Peyer's patch (tissue), 4 donors: ENCODE results near the gene GSTT2B. TPM values are rescaled to one million over a fixed set of nuclear protein-coding genes. Genes with fewer than 3 reads are reported as not detected.
A peak's percentile ranks its signal among the peaks of the same experiment; 100 is the strongest.
"Not testable (repeated sequence)": the region's sequence is repeated elsewhere in the genome, so short reads cannot be mapped to it uniquely, and the experiment has no call there.

ENCODE experiments used
- DNase-seq, 3 donors: peaks; one replicate each; pipeline ENCODE4 v3.0.0-alpha.2; 2017 to 2019
- H3K27ac ChIP-seq, 4 donors: fragments of 200-600 bp; sonication (generic); one replicate each; pipeline ENCODE4 v1.5.1; 2016 to 2019
- H3K27me3 ChIP-seq, 2 donors: fragments of 200-600 bp; sonication (generic); one replicate each; pipeline ENCODE4 v1.5.1; 2019
- H3K36me3 ChIP-seq, 3 donors: fragments of 200-600 bp; sonication (generic); one replicate each; pipeline ENCODE4 v1.5.1; 2016 to 2019
- H3K4me1 ChIP-seq, 4 donors: fragments of 200-600 bp; sonication (generic); one replicate each; pipeline ENCODE4 v1.5.1; 2016 to 2019
- H3K4me3 ChIP-seq, 4 donors: fragments of 200-600 bp; sonication (generic); 1 replicate in 3 of 4; 2 replicates in 1 of 4; pipeline ENCODE4 v1.5.1; 2016 to 2019; ENCODE audit warnings: mild to moderate bottlenecking in 1 of 4
- H3K9me3 ChIP-seq, 4 donors: fragments of 200-600 bp; sonication (generic); one replicate each; pipeline ENCODE4 v1.5.1; 2016 to 2019; ENCODE audit warnings: mild to moderate bottlenecking in 1 of 4
- POLR2A ChIP-seq, 2 donors: fragments of 450-650 bp; IDR thresholded peaks; one replicate each; pipeline ENCODE4 v1.5.1; 2017; ENCODE audit warnings: antibody characterized with exemption in 2 of 2, mild to moderate bottlenecking in 2 of 2, moderate library complexity in 2 of 2
- total RNA-seq, 4 donors: library from RNA; depleted of rRNA; stranded (reverse); fragments of >200 nt; gene quantifications; one replicate each; pipeline ENCODE4 v1.1.0, GENCODE V29; 2016
- TF ChIP-seq, protein P1 (sequence below), 6 experiments: fragments of 450-650 bp in 4 of 6; fragments of 200-600 bp in 2 of 6; sonication (generic) in 1 of 6; IDR thresholded peaks; one replicate each; pipeline ENCODE4 v1.5.1; 2017 to 2019; ENCODE audit warnings: antibody characterized with exemption in 6 of 6, mild to moderate bottlenecking in 3 of 6, moderate library complexity in 1 of 6

GSTT2B gene
- total RNA-seq, 4 donors from 2014 or later, result 1.2 to 3.3 TPM; not detected in 2

DNA sequence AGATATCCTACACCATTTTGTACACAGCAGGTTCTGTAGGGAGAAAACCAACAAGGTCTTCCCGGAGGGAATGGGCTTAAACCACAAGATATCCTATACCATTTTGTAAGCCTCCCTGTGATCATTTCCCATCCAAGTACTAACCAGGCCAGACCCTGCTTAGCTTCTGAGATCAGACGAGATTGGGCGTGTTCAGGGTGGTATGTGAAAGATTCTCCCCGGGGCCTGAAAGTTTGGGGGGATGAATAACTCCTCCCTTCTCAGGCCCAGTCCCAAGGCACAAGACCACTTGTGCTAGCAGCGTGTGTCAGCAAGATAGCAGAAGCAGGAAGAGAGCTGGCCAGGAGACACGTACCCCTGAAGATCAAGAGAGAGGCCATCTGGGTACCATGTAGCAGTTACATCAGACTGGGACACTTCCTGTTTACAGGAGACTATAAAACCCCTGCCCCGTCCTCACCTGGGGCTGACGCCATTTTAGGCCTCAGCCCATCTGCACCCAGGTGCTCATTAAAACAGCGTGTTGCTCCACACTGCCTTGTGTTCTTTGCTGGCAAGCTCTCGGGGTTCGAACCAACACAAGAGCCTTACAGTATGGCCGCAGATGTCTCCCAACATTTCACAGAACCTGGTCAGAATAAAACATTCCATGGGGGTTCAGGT is 49.5 kb downstream of the GSTT2B start:
- Histone ChIP-seq H3K36me3 (no peaks in the 10 kb centered on the region), H3K27me3 (no peaks in the 10 kb centered on the region), H3K4me1 (peaks cover 0 to 30% (median 2%) of the 10 kb centered on the region in 4 donors), H3K4me3 (no peak overlapping the region), H3K27ac (no peak overlapping the region), H3K9me3 (no peaks in the 10 kb centered on the region)
- no peak for DNase-seq
- TF ChIP-seq, protein P1, sequence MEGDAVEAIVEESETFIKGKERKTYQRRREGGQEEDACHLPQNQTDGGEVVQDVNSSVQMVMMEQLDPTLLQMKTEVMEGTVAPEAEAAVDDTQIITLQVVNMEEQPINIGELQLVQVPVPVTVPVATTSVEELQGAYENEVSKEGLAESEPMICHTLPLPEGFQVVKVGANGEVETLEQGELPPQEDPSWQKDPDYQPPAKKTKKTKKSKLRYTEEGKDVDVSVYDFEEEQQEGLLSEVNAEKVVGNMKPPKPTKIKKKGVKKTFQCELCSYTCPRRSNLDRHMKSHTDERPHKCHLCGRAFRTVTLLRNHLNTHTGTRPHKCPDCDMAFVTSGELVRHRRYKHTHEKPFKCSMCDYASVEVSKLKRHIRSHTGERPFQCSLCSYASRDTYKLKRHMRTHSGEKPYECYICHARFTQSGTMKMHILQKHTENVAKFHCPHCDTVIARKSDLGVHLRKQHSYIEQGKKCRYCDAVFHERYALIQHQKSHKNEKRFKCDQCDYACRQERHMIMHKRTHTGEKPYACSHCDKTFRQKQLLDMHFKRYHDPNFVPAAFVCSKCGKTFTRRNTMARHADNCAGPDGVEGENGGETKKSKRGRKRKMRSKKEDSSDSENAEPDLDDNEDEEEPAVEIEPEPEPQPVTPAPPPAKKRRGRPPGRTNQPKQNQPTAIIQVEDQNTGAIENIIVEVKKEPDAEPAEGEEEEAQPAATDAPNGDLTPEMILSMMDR (IDR thresholded peaks at IDR 0.05), result no peak
- TF ChIP-seq POLR2A (IDR thresholded peaks at IDR 0.05), result no peak

DNA sequence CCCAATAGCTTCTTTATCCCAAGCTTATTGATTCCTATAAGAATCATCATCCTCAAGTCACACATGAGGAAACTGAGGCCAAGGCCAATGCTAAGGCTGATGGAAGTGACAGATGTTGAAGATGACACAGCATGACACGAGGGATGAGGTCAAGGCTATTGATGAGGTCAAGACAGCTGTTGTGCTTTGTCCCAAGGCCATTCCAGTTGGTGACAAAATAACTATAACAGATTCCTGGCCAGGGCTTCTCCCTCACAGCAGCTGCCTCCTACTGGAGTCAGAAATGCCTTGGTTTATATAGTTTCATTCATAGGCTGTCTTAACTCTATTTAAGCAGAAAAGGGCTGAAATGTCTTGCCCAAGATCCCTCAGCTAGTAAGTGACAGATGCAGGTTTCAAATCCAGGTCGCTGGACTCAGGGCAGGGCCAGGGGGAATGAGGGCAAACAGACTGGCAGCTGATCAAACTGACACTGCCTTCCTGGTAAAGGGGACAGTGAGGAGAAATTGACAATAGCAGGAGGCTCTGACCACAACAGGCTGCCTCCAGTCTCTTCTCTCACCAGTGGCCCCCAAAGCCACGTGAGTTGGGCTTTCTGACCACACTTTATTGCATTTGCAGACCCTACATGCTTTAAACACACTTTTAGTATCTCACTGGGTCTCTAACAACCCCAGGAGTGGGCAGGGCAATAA is 50.4 kb downstream of the GSTT2B start:
- Histone ChIP-seq H3K27ac (no peak overlapping the region), H3K27me3 (no peaks in the 10 kb centered on the region), H3K36me3 (no peaks in the 10 kb centered on the region), H3K4me3 (no peak overlapping the region), H3K9me3 (no peaks in the 10 kb centered on the region), H3K4me1 (peaks cover 0 to 30% (median 2%) of the 10 kb centered on the region in 4 donors)
- TF ChIP-seq POLR2A (IDR thresholded peaks at IDR 0.05), result no peak
- TF ChIP-seq, protein P1 (IDR thresholded peaks at IDR 0.05), result no peak
- DNase-seq, result no peak

DNA sequence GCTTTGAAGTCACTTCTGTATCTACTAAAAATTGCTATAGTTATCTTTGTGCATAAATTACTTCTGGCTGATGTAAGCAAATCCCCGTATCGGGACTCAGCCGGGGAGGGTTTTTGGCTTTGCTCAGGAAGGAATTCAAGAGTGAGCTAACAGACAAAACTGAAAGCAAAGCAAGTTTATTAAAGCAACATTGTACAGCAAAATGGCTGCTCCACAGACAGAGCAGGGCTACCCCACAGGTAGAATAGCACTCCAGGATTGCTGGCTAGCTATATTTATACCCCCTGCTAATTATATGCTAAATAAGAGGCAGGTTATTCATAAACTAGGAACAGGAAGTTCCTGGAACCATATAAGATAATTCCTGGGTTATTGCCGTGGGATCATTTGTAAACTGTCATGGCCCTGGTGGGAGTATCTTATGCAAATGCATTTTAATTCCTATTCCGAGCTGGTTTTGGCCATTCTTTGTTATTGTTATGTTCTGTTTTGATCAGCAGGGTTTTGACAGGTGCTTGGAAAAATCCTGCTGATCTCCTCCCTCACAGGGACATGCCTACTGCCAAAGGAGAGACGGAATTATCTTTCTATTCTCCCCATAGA is 51.6 kb downstream of the GSTT2B start:
- Histone ChIP-seq H3K27ac (peak overlapping the region in 2 of 4 donors; percentile 2 to 41), H3K4me3 (peak overlapping the region in 1 of 4 donors; percentile 9)

DNA sequence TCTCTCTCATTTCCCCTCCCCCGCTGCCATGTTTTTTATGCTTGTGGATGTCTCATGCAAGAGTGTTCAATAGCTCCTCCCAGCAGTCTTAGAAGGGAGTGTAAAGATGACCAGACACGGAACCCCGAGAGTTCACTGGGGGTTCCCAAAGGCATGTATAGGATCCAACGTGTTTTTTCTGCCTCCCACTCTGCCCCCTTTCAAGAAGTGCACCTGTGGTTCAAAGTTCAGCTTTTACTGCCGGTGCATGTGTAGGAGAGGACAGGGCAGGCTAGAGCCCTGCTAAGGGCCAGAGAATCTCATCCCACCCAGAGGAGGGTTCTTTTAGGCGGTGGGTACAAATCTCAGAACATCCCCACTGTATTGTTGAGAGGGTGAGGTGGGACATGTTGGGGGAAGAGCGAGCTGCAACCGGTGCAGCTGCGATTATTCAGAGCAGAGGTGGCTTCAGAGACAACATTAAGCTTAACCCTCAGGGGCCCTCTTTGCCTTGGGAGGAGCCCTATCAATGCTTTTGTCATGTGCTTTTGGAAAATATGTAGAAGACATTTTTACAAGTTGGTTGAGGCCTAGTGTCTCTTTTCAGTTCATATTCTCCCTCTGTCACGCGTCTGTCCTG is 52.3 kb downstream of the GSTT2B start:
- no peak for DNase-seq
- Histone ChIP-seq H3K9me3 (no peaks in the 10 kb centered on the region), H3K36me3 (no peaks in the 10 kb centered on the region), H3K27ac (no peak overlapping the region), H3K27me3 (no peaks in the 10 kb centered on the region), H3K4me1 (peaks cover 0 to 20% (median 2%) of the 10 kb centered on the region in 4 donors), H3K4me3 (no peak overlapping the region)
- TF ChIP-seq, protein P1 (IDR thresholded peaks at IDR 0.05), result no peak
- no peak for TF ChIP-seq POLR2A (IDR thresholded peaks at IDR 0.05)

More for the DNA sequence above, 51.6 kb downstream of the GSTT2B start:
- peak; percentile 31 to 49 for TF ChIP-seq POLR2A (IDR thresholded peaks at IDR 0.05)
- TF ChIP-seq, protein P1 (IDR thresholded peaks at IDR 0.05), result no peak
- DNase-seq, result no peak
- H3K9me3 ChIP-seq, result no peaks in the 10 kb centered on the region
- H3K4me1 ChIP-seq, result peaks cover 0 to 23% (median 2%) of the 10 kb centered on the region in 4 donors
- no peaks in the 10 kb centered on the region for H3K27me3 ChIP-seq
- H3K36me3 ChIP-seq, result no peaks in the 10 kb centered on the region

DNA sequence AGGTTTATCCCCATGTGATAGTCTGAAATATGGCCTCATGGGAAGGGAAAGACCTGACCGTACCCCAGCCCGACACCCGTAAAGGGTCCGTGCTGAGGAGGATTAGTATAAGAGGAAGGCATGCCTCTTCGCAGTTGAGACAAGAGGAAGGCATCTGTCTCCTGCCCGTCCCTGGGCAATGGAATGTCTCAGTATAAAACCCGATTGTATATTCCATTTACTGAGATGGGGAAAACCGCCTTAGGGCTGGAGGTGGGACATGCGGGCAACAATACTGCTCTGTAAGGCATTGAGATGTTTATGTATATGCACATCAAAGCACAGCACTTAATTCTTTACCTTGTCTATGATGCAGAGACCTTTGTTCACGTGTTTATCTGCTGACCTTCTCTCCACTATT is 53.6 kb downstream of the GSTT2B start:
- not testable (repeated sequence) for DNase-seq, H3K27ac ChIP-seq, H3K27me3 ChIP-seq, H3K4me3 ChIP-seq, H3K9me3 ChIP-seq, H3K36me3 ChIP-seq
- peaks cover 0 to 17% (median 0%) of the 10 kb centered on the region in 4 donors for H3K4me1 ChIP-seq

Other genes starting within 250 kb of the GSTT2B start
- 10 to 100 TPM in 1 of 4 donors, 1 to 10 TPM in 3; 2.5 to 25.6 (median 6.2) TPM for gene ZNF70, start 210.1 kb downstream of the GSTT2B start, total RNA-seq
- gene VPREB3, start 206.8 kb downstream of the GSTT2B start, total RNA-seq, result 10 to 100 TPM in 1 of 4 donors, not detected in 3; 29.7 TPM
- gene C22orf15, start 198.2 kb downstream of the GSTT2B start, total RNA-seq, result not detected
- 100 to 1,000 TPM; 112 to 219 (median 142) TPM for gene CHCHD10, start 193.2 kb downstream of the GSTT2B start, total RNA-seq
- 10 to 100 TPM in 3 of 4 donors, 1 to 10 TPM in 1; 2.9 to 19.5 (median 13.7) TPM for gene MMP11, start 188.3 kb downstream of the GSTT2B start, total RNA-seq
- gene SMARCB1, start 174.2 kb downstream of the GSTT2B start, total RNA-seq, result 10 to 100 TPM; 45.7 to 94.9 (median 77.0) TPM
- 10 to 100 TPM in 1 of 4 donors, 1 to 10 TPM in 3; 1.1 to 17.3 (median 3.4) TPM for gene DERL3, start 122.2 kb downstream of the GSTT2B start, total RNA-seq
- 10 to 100 TPM in 3 of 4 donors, 1 to 10 TPM in 1; 8.3 to 16.0 (median 14.8) TPM for gene SLC2A11, start 103.3 kb downstream of the GSTT2B start, total RNA-seq
- 100 to 1,000 TPM in 3 of 4 donors, 10 to 100 TPM in 1; 97.9 to 206 (median 151) TPM for gene MIF, start 66.8 kb downstream of the GSTT2B start, total RNA-seq
- gene DDTL, start 5.7 kb upstream of the GSTT2B start, total RNA-seq, result 1 to 10 TPM in 2 of 4 donors, under 1 TPM in 1, not detected in 1; 0.67 to 9.9 (median 6.3) TPM
- gene DDT, start 13.2 kb upstream of the GSTT2B start, total RNA-seq, result 100 to 1,000 TPM; 225 to 338 (median 285) TPM
- not detected for gene GSTT2, start 18.9 kb upstream of the GSTT2B start, total RNA-seq
- gene GSTT4, start 44.3 kb upstream of the GSTT2B start, total RNA-seq, result not detected
- gene CABIN1, start 50.1 kb upstream of the GSTT2B start, total RNA-seq, result 100 to 1,000 TPM in 1 of 4 donors, 10 to 100 TPM in 3; 69.4 to 166 (median 93.5) TPM
- gene SUSD2, start 220.3 kb upstream of the GSTT2B start, total RNA-seq, result 100 to 1,000 TPM in 2 of 4 donors, 10 to 100 TPM in 2; 10.7 to 367 (median 209) TPM